H7 (cell line): ENCODE measurements around the gene POU3F1. TPM values are rescaled to one million over a fixed set of nuclear protein-coding genes. Genes with fewer than 3 reads are reported as not detected.
A peak's percentile ranks its signal among the peaks of the same experiment; 100 is the strongest.

Source experiments
- DNase-seq: peaks from one replicate; pipeline ENCODE4 v3.0.0; 2012
- H3K27me3 ChIP-seq: 2 replicates; pipeline ENCODE4 v1.6.0; 2011; ENCODE audit warnings: mild to moderate bottlenecking, low read length; ENCODE audit not compliant: control insufficient read depth, insufficient read depth
- H3K36me3 ChIP-seq: replicated peaks from 2 replicates; pipeline ENCODE4 v1.5.1; 2011; ENCODE audit warnings: low read length; ENCODE audit not compliant: control insufficient read depth, insufficient read depth
- H3K4me3 ChIP-seq: 2 replicates; pipeline ENCODE4 v1.5.1; 2011; ENCODE audit warnings: low read depth, mild to moderate bottlenecking, control low read depth, low read length, moderate library complexity; ENCODE audit not compliant: insufficient read depth
- total RNA-seq: library from RNA; depleted of rRNA; stranded (reverse); fragments of >200 nt; shearing (Covaris generic); gene quantifications from 2 replicates; pipeline ENCODE4 v1.2.3, GENCODE V29; 2014

Gene POU3F1
- total RNA-seq, 1 experiment from 2014 or later: 2.9 TPM

DNA sequence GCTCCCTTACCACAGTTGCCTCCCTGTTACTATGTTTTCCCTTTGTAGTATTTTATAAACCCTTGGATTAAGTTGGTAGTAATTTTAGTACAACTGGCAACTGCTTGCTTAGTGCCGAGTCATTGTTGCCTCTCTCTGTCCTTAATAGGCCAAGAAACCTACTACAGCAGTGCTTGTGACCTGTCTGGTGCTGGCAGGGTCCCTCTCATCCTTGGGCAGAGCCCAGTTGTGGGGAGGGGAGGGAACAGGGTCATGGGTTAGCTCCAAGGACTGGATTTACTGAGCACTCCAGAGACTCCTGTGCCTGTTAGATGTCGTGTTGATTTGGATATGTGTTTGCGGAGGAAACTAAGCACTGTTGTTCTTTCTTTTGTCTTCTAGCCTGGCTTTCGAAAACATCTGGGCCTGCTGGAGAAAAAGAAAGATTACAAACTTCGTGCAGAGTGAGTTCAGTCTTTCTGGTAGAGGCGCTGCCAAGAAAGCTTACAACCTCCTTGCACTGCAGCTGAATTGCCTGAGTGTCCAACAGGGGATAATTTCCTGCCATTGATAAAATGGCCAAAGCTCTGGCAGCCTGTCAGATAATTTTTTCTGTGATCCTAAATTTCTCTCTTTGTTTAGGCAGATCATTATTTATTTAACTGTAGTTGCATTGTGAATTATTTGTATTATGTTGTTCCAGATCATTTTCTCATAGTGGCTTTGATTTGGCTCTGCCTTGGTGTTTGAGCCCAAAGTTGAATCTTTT is 30.4 kb downstream of the POU3F1 start:
- Histone ChIP-seq H3K27me3 (no peaks in the 10 kb centered on the region), H3K4me3 (no peak overlapping the region), H3K36me3 (peaks cover 23% of the 10 kb centered on the region)
- no peak for DNase-seq

DNA sequence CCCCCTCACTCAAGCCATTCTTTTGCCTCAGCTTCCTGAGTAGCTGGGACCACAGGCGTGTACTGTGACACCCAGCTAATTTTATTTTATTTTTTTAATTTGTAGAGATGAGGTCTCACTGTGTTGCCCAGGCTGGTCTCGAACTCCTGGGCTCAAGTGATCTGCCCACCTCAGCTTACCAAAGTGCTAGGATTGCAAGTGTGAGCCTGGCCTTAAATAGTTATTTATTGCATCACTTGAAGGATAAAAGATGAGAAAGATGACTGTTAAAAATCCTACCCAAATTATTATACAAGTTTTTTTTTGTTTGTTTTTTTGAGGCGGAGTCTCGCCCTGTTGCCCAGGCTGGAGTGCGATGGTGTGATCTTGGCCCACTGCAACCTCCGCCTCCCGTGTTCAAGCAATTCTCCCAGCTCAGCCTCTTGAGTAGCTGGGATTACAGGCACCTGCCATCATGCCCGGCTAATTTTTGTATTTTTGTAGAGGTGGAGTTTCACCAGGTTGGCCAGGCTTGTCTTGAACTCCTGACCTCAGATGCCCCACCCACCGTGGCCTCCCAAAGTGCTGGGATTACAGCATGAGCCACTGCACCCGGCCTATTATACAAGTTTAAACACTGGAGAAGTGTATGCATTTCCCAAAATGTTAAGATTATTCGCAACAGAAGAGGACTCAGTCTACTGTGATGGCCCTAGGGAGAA is 31.7 kb downstream of the POU3F1 start:
- Histone ChIP-seq H3K27me3 (no peaks in the 10 kb centered on the region), H3K4me3 (no peak overlapping the region), H3K36me3 (peaks cover 21% of the 10 kb centered on the region)
- no peak for DNase-seq

- Histone ChIP-seq H3K27me3 (no peaks in the 10 kb centered on the region), H3K36me3 (peaks cover 18% of the 10 kb centered on the region), H3K4me3 (no peak overlapping the region)
- no peak for DNase-seq
Measured at GRCh38 chr1:38014171-38014570, 32.4 kb downstream of the POU3F1 start.

DNA sequence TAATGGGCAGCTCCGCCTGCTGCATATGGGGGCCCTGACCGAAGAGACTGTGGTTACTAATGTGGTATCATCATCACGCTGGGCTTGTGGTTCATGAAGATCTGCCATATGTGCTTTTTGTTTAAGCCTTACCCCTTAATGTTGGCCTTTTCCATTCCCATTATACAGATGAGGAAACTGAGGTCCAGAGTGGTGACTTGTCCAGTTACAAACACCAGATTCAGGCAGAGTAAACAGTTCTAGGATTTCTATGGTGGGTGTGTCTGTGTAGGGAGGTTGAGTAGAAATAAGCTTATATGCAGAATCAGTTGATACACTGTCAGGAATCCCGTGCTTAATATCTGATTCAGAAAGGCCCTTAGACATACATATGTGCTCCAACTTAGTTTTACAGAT is 33.4 kb downstream of the POU3F1 start:
- Histone ChIP-seq H3K4me3 (peak overlapping the region; percentile 97), H3K27me3 (no peaks in the 10 kb centered on the region), H3K36me3 (peaks cover 12% of the 10 kb centered on the region)
- DNase-seq: no peak

GRCh38 chr1:38012363-38013226 is 34.0 kb downstream of the POU3F1 start, which contains the start of gene UTP11:
Gene UTP11 (plus strand): TSS chr1:38012734. CDS start chr1:38012803, 69 bp downstream.
- no peaks in the 10 kb centered on the region for H3K27me3 ChIP-seq

DNA sequence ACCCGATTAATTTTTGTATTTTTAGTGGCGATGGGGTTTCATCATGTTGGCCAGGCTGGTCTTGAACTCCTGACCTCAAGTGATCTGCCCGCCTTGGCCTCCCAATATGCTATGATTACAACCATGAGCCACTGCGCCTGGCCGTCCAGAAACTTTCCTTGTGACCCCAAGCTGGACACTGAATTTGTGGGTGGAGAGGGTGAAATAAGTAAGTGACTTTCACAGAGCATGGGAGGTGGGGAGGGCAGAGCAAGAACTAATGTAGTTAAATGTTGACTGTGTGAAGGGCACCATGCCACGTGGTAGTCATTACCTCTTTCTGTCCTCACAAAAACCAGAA is 36.8 kb downstream of the POU3F1 start:
- no peak for DNase-seq
- no peaks in the 10 kb centered on the region for H3K27me3 ChIP-seq
- H3K4me3 ChIP-seq: no peak overlapping the region
- no peaks in the 10 kb centered on the region for H3K36me3 ChIP-seq

More at GRCh38 chr1:38012363-38013226, 34.0 kb downstream of the POU3F1 start, which contains the start of gene UTP11:
- peak; percentile 94 for DNase-seq
- Histone ChIP-seq H3K4me3 (peak within 1 kb of the TSS; percentile 97), H3K36me3 (peaks cover 8% of the 10 kb centered on the region)

DNA sequence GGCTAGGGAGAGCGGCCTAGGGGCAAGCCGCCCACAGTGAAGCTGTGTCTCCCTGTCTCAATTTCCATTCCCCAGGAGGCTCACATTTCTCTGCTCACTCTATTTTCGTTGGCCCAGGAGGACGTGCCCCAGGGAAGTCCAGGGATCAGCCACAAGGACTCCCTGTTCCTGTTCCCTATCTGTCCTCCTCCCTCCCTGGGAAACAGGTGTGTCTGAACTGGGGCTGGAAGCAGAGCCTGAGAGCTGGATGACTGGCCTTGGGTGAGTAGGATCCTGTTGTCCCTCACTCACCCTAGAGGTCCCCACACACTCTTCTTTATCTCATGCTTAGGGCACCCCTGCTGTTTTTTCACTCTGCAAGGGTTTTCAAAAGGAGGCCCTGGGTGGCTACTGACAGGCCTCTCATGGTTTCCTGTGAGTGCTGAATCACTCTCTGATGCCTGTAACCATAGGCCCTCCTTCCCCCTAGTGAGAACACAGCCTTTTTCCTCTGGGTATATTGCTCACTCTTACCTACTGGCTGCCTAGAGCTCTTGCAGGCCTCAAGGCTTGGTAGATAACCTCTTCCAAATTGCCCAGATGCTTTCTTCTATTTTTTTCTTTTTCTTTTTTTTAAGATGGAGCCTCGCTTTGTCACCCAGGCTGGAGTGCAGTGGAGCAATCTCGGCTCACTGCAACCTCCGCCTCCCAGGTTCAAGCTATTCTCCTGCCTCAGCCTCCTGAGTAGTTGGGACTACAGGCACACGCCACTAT is 37.3 kb downstream of the POU3F1 start:
- no peaks in the 10 kb centered on the region for H3K27me3 ChIP-seq
- DNase-seq: peak; percentile 41

DNA sequence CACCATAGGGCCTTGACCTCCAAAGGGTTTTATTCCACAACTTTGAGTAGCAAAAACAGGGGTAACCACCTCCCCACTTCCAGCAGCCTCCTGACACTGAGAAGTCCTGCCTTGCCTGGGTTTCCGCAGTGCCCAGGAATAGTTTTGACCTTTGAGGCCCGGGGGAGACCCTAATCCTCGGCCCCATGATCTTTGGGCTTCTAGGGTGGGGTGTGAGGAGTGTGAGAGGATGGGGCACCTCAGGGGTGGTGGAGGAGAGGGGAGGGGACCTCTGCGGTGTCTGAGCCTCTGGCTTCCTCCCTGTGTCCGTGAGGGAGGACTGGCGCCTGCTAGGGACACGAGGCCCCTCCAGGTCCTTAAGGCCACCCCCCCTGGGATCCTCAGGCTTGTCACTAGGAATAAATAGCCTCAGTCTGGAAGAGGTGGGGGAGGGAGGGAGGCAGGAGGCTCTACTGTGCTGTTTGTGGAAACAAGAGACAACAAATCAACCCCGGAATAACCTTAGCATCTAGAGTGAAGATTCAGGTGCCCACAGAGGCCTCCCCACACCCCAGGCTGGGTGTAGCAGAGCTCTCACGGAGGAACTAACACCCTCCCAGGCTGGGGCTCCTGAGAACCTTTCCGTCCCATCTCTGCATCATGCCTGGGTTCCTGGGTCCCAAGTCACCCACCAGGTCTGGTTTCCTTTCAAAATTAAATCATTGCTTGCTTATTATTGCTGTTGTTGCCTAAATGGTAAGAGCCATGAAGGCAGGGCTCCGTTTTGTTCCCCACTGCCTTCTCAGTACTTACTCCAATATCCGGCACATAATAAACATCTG is 40.4 kb downstream of the POU3F1 start:
- DNase-seq: no peak
- H3K4me3 ChIP-seq: peak overlapping the region; percentile 31

More for the DNA sequence above, 37.3 kb downstream of the POU3F1 start:
- Histone ChIP-seq H3K4me3 (no peak overlapping the region), H3K36me3 (no peaks in the 10 kb centered on the region)

GRCh38 chr1:38005195-38006007 is 41.2 kb downstream of the POU3F1 start, which contains the start of gene FHL3:
Gene FHL3 (minus strand): TSS chr1:38005514. CDS start chr1:37999412, 6,102 bp downstream.
- H3K27me3 ChIP-seq: no peaks in the 10 kb centered on the region
- peak within 1 kb of the TSS; percentile 72 for H3K4me3 ChIP-seq
- no peaks in the 10 kb centered on the region; the same call in 1 of the 2 replicates for H3K36me3 ChIP-seq
- peak; percentile 98 for DNase-seq

More for the DNA sequence above, 40.4 kb downstream of the POU3F1 start:
- H3K36me3 ChIP-seq: no peaks in the 10 kb centered on the region; the same call in 1 of the 2 replicates
- no peaks in the 10 kb centered on the region for H3K27me3 ChIP-seq

DNA sequence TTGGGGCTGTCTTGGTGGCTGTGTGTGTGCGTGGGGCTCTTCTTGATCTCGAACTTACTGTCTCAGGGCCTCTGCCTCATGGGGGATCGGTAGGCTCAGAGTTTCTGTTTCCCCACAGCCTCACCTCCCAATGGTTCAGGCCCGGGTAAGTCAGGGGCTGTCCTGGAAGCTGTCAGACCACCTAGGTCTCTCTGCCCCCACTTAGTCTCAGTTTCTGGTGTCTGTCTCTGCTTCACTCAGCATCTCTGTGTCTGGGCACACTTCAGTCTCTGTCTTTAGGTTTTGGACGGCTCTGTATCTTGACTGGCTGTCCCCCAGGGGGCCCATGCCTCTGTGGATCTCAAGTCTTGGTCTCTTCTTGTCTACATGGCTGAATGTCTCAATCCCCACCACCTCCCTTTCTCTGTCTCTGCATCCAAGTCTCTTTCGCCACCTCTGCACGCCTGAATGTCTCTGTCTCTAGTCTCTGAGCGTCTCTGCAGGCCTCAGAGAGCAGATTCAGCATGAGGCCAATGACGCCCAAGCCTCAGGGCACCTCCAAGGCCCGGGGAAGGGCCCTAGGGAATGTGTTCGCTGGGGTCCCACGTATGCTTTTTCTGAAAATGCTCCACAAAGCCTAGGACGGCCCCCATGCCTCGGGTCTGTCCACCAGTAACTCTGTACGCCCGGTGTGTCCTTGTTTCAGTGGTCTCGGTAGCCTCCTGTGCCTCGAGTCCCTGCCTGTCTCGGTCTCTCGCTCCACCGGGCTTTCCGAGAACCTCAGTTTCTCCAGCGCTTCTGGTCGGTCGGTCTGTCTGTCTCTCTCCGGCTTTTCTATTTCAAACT is 42.1 kb downstream of the POU3F1 start:
- no peak for DNase-seq
- Histone ChIP-seq H3K4me3 (peak overlapping the region; percentile 72), H3K27me3 (no peaks in the 10 kb centered on the region), H3K36me3 (no peaks in the 10 kb centered on the region; the same call in 1 of the 2 replicates)

DNA sequence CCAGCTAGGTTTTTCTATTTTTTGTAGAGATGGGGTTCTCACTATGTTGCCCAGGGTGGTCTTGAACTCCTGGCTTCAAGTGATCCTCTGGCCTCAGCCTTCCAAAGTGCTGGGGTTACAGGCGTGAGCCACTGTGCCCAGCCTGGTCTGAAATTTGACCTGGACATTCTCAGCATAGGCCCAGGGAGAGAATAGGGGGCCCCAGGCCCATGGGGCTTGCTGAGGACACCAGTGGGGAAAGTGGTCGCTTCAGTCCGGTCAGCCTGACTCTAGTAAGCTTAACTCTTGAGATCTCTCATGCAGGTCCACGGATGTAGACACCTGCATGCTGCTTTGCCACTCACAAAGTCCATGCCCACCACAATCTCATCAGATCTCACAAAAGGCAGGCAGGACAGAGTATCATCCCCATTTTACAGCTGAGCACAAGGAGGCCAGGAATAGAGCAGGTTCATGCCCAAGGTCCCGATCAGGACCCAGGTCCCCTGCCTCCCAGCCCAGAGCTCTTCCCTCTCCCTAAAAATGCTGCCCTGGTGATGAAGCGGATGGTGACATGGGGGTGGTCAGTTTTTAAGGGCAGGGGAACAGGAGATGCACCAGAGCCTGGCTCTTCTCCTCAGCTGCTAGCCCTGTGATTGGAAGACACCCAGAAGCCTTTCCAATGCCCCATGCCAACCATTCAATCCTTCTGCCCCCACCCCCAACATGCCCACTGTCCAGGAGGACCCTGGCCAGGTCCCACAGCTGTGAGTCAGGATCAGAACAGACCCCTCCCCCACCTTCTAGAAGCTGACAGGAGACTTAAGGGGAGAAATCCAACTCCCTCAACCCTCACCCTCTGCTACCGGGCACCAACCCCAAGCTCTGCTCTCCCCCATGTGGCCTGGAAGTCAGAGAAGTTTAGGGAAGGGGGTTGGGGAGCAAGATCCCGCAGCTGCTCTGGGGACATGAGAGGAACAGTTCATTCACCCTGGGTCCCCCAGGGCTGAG is 43.0 kb downstream of the POU3F1 start:
- Histone ChIP-seq H3K36me3 (peaks cover 5% of the 10 kb centered on the region), H3K4me3 (peak overlapping the region; percentile 72), H3K27me3 (no peaks in the 10 kb centered on the region)
- DNase-seq: no peak
